Activated naive CD4-positive, alpha-beta T cell treated with Interleukin-2 at 50 U/mL for 16 hours (primary cell): ENCODE results near the gene PIP5KL1.
A peak's percentile ranks its signal among the peaks of the same experiment; 100 is the strongest.

ENCODE experiments used
- DNase-seq: peaks from one replicate; pipeline ENCODE4 v3.0.0-alpha.2; 2020

The PIP5KL1 gene

GRCh38 chr9:127968042-127968441 is 37.5 kb upstream of the PIP5KL1 start:
- peak; percentile 53 for DNase-seq

GRCh38 chr9:127967151-127967809 is 36.7 kb upstream of the PIP5KL1 start:
- no peak for DNase-seq

- DNase-seq: no peak
Measured at GRCh38 chr9:127966416-127967150, 36.0 kb upstream of the PIP5KL1 start.

- no peak for DNase-seq
Measured at GRCh38 chr9:127965953-127966352, 35.4 kb upstream of the PIP5KL1 start.

GRCh38 chr9:127963359-127964064 is 32.9 kb upstream of the PIP5KL1 start:
- no peak for DNase-seq

GRCh38 chr9:127963041-127963358 is 32.4 kb upstream of the PIP5KL1 start:
- no peak for DNase-seq

GRCh38 chr9:127962278-127962677 is 31.7 kb upstream of the PIP5KL1 start:
- DNase-seq: no peak

- DNase-seq: no peak
Measured at GRCh38 chr9:127961613-127962155, 31.1 kb upstream of the PIP5KL1 start.

GRCh38 chr9:127961155-127961490 is 30.5 kb upstream of the PIP5KL1 start:
- DNase-seq: no peak

- DNase-seq: no peak
Measured at GRCh38 chr9:127960410-127961154, 30.0 kb upstream of the PIP5KL1 start.

- no peak for DNase-seq
Measured at GRCh38 chr9:127959841-127960409, 29.3 kb upstream of the PIP5KL1 start.

GRCh38 chr9:127959398-127959797 is 28.8 kb upstream of the PIP5KL1 start:
- no peak for DNase-seq

- DNase-seq: no peak
Measured at GRCh38 chr9:127958728-127959127, 28.2 kb upstream of the PIP5KL1 start.

GRCh38 chr9:127955294-127956015 is 24.9 kb upstream of the PIP5KL1 start:
- peak; percentile 88 for DNase-seq

- no peak for DNase-seq
Measured at GRCh38 chr9:127954831-127955293, 24.3 kb upstream of the PIP5KL1 start.

- no peak for DNase-seq
Measured at GRCh38 chr9:127953768-127954505, 23.4 kb upstream of the PIP5KL1 start.

- DNase-seq: no peak
Measured at GRCh38 chr9:127953154-127953553, 22.6 kb upstream of the PIP5KL1 start.

- no peak for DNase-seq
Measured at GRCh38 chr9:127950513-127951289, 20.1 kb upstream of the PIP5KL1 start.

- DNase-seq: no peak
Measured at GRCh38 chr9:127949827-127950512, 19.4 kb upstream of the PIP5KL1 start.
